GM18526 (cell line): ENCODE measurements around the gene MYLK4.

Source experiments
- POLR2A ChIP-seq: IDR thresholded peaks from 3 replicates; pipeline ENCODE4 v1.6.1; 2011; ENCODE audit not compliant: insufficient read length; ENCODE audit errors: extremely low read depth

The MYLK4 gene

GRCh38 chr6:2714111-2714895 is 36.4 kb downstream of the MYLK4 start:
- no peak for TF ChIP-seq POLR2A

DNA sequence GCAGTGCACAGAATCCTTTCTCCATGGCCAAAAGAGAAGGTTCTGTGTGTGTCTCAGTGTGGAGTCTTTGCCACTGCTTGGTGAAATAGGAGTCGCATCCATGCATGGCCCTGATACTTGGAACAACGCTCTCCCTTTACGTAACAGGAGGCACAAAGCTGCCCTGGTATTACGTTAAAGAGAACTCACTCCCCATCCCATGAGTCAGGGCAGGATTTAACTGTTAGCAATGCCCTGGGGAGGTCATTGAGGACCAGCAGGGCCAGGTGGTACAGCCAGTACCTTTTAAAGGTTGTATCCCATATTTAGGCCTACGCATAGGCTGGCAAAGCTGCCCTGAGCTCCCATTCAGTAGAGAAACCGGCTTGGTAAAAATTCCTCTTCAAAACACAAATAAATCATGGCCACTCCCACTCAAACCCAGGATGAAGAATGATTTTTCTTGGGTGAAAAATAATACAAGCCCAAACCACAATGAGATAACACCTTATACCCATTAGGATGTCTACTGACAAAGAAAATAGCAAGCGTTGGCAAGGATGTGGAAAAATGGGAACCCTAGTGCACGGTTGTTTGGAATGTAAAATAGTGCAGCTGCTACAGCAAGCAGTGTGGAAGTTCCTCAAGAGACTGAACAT is 37.1 kb downstream of the MYLK4 start:
- no peak for TF ChIP-seq POLR2A

DNA sequence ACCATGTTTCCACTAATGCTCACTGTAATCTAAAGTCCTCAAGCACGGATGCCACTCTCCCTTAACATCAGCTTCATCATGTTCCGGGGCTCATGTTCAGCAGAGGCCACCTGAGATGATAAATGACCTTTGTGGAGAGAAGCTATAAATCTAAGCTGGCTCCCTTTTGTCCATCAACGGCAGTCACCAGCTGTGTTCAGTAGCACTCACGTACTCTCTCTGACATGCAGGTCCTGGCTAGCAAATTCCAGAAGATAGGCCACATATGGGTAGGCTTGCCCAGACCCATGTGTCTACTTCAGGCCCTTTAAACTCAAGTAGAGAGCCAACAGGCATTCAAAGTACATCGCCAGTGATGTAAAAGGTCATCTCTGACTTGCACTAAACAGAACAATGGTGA is 38.6 kb downstream of the MYLK4 start:
- no peak for TF ChIP-seq POLR2A

DNA sequence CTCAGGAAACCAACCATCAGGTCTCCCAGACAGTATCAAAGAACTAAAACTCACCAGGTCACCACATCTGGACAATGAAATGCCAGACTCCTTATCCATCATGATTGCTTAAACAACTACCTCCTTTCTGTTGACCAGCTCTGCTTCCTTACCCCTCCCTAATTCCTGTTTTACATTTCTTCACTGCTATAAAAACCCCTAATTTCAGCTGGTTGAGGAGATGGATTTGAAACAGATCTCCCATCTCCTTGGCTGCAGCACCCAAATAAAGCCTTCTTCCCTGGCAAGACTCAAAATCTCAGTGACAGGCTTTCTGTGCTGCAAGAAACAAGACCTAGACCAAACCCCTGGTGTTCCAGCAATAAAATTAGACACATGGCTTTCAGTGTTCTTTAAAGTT is 40.3 kb downstream of the MYLK4 start:
- TF ChIP-seq POLR2A = no peak

DNA sequence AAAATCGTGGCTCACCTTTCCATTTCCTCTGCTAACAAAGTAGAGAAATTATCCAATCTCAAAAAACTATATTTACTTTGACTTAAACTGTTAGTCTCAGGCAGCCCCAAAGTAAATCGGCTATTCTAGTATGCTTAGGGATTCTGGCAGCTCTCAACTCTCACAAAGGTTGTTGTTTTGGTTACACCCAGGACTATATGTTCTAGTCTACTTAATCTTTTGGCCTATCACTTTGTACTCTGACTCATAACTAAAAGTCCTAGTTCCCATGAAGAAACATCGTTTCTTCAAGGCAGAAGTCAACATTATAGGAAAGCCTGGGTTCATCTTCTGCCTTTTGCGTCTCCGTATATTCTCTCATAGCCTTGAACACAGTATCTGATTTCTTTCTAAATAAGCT is 42.3 kb downstream of the MYLK4 start:
- no peak for TF ChIP-seq POLR2A

GRCh38 chr6:2706558-2706957 is 44.2 kb downstream of the MYLK4 start:
- TF ChIP-seq POLR2A = no peak

- TF ChIP-seq POLR2A = no peak
Measured at GRCh38 chr6:2705256-2705655, 45.5 kb downstream of the MYLK4 start.

DNA sequence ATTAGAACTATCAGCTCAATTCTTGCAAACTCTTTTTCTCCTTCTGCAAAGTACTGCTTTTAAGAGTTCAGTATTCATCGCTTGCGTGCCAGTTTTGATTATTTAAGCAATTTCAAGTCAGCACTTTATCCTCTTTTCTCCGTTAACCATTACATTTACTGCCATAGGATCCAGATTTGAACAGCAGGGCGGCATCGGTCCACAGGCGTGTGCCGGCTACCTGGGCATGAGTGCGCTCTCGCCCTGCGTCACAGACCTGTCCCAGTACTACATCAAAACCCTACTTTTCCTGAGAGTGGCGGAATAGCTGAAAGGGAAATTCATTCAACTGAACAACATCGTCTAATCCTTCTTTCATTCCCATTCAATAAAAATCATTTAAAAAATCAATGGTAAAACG is 53.4 kb downstream of the MYLK4 start:
- TF ChIP-seq POLR2A = no peak

GRCh38 chr6:2695454-2696095 is 55.1 kb downstream of the MYLK4 start:
- no peak for TF ChIP-seq POLR2A

GRCh38 chr6:2693231-2693630 is 57.5 kb downstream of the MYLK4 start:
- TF ChIP-seq POLR2A = no peak

DNA sequence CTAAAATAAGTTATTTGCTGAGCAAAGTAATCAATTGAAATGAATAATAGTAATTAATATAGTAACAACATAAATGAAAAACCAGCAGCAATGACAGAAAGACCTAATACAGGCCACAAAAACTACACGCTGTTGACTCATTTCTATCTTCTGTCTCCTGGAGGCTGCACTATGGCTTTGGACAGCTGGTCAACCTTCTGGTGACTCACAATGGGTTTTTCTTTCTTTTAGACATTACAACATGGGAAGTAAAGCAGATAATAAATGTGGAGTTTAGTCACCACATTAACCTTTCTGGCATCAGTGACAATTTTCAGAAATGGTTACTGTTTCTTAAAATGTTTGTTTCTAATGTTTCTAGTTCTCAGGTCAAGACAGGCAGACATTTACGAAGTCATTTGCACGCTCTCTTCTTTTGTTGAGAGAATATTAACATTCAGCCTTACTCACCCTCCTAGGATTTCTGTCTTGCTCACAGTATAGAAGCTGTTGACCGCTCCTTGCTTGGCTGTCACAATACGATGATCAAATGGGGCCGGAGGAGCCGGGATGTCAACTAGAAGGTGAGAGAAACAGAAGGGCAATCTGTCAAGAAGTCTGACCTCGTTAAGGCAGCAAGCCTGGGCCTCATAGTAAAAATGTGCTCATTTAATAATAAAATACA is 62.2 kb downstream of the MYLK4 start:
- no peak for TF ChIP-seq POLR2A

DNA sequence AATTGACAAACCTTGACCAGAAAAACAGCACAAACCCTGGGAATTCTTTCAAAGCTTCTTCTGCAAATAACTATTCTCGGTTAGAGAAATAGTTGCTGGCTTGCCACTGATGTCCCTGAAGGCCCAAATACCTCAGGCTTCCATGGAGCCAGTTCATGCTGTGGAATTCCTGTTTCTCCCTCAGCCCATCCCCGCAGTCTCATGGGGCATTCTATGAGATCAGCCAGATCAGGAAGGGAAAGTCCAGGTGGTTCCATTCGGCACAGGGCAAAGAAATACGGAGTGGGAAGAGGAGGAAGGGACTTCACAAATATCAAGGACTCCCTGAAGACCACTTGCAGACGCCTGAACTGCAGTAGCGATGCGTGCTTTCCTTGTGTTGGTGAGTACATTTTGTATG is 63.3 kb downstream of the MYLK4 start:
- no peak for TF ChIP-seq POLR2A

- TF ChIP-seq POLR2A = no peak
Measured at GRCh38 chr6:2686515-2686914, 64.2 kb downstream of the MYLK4 start.

DNA sequence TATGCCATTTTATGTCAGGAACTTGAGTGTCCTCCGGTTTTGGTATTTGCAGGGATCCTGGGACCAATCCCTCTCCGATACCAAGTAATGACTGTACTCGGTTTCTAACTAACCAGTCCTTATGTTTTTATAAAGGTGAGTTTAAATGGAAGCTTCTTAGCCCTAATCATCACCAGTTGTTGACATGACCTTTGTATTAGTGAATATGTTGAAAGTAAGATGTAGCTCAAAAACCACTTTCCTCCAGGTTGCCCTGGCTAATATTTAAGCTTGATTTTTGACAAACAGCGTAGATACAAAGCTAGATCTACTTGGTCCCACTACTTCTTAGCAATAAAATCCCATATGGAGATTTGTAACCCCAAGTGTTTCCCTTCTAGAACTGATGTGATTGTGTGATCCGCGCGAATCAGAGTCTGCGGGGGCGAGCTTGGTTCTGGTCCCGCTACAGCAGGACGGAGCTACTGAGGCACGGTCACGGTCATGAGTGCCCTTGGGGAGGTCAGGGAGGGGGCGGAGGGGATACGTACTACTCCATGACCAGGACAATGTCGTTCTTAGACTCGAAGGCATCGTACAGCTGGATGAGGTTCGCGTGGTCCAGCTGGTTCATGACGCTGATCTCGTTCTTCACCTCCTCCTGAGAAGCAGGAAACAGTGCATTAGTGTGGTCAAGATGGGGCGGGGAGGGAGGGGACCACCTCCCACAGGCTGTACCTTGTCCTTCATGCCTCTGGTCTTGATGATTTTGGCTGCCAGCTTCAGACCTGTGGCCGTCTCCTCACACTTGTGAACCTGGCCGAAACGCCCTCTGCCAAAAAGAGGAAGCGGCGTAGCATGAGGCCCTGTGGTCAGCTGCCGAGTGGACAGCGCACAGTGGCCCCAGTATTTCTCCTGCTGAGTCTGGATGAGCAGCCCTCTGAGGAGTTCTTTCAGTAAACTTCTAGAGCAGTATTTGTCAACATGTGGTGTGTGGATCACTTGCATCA is 65.7 kb downstream of the MYLK4 start:
- TF ChIP-seq POLR2A = no peak
